ENCODE results near the gene CCDC81. TPM values are rescaled to one million over a fixed set of nuclear protein-coding genes. Genes with fewer than 3 reads are reported as not detected.

The CCDC81 gene
- total RNA-seq, 4 donors from 2014 or later = 0.51 to 1.1 TPM; not detected in 2

- no peak for TF ChIP-seq CTCF (IDR thresholded peaks at IDR 0.05; ENCODE audit: low read depth)
Observed at GRCh38 chr11:86459682-86460460, 85.2 kb downstream of the CCDC81 start.

GRCh38 chr11:86460461-86461385 lies 86.0 kb downstream of the CCDC81 start:
- TF ChIP-seq CTCF (IDR thresholded peaks at IDR 0.05; ENCODE audit: low read depth) = no peak

GRCh38 chr11:86461892-86462291 lies 87.2 kb downstream of the CCDC81 start:
- TF ChIP-seq CTCF (IDR thresholded peaks at IDR 0.05; ENCODE audit: low read depth) = no peak

- no peak for TF ChIP-seq CTCF (IDR thresholded peaks at IDR 0.05; ENCODE audit: low read depth)
Observed at GRCh38 chr11:86463120-86463519, 88.4 kb downstream of the CCDC81 start.

GRCh38 chr11:86463955-86464354 lies 89.3 kb downstream of the CCDC81 start:
- no peak for TF ChIP-seq CTCF (IDR thresholded peaks at IDR 0.05; ENCODE audit: low read depth)

GRCh38 chr11:86464509-86465221 lies 90.0 kb downstream of the CCDC81 start:
- TF ChIP-seq CTCF (IDR thresholded peaks at IDR 0.05; ENCODE audit: low read depth) = no peak
